ENCODE measurements around the gene KAT6B.

The KAT6B gene

DNA sequence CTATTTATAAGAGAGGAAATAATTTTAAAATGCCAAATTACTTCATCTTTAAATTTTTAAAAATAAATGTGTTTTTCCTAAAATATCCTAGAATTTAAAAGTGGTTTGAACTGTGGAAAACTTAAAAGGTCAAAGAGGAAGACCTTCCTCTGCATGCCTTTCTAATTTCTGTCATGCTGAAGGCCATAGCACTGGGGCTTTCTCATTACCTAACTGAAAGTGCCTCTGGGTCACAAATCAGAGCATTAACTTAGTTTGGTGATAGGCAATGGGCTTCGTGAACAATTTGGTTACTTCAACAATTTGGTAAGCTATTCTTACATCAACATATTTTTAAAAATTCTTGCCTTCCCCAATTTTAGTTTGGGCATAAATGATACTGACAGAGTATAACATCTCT is 184.8 kb downstream of the KAT6B start:
- TF ChIP-seq, protein P1, sequence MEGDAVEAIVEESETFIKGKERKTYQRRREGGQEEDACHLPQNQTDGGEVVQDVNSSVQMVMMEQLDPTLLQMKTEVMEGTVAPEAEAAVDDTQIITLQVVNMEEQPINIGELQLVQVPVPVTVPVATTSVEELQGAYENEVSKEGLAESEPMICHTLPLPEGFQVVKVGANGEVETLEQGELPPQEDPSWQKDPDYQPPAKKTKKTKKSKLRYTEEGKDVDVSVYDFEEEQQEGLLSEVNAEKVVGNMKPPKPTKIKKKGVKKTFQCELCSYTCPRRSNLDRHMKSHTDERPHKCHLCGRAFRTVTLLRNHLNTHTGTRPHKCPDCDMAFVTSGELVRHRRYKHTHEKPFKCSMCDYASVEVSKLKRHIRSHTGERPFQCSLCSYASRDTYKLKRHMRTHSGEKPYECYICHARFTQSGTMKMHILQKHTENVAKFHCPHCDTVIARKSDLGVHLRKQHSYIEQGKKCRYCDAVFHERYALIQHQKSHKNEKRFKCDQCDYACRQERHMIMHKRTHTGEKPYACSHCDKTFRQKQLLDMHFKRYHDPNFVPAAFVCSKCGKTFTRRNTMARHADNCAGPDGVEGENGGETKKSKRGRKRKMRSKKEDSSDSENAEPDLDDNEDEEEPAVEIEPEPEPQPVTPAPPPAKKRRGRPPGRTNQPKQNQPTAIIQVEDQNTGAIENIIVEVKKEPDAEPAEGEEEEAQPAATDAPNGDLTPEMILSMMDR (IDR thresholded peaks at IDR 0.05; ENCODE audit: insufficient read depth, low read depth, low read length, missing control alignments): no peak
- peak; percentile 53 for DNase-seq (ENCODE audit: low read depth)
- H3K4me3 ChIP-seq (ENCODE audit: low read depth, low read length): no peak overlapping the region

- TF ChIP-seq, protein P1 (IDR thresholded peaks at IDR 0.05; ENCODE audit: insufficient read depth, low read depth, low read length, missing control alignments): no peak
- H3K4me3 ChIP-seq (ENCODE audit: low read depth, low read length): no peak overlapping the region
- peak; percentile 76 for DNase-seq (ENCODE audit: low read depth)
Observed at GRCh38 chr10:75012471-75012870, 186.1 kb downstream of the KAT6B start.

DNA sequence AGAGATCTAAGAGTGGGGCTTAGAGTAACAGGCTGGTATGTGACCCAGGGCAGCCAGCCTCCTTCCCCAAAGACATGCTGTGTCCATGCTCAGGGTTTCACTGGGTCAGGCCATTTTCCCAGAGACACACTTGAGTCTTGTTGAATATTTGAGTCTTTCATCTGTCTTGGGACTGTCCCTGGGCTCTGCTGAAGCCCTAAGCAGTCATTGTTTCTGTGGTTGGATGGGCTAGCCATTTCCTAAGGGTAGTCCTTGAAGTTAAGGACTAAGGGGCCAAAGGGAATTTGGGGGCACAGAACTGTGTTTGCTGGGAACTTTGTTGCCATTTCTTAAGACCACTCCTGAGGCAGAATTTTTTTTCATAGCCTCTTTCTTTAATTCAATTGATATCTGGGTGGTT is 186.6 kb downstream of the KAT6B start:
- TF ChIP-seq, protein P1 (IDR thresholded peaks at IDR 0.05; ENCODE audit: insufficient read depth, low read depth, low read length, missing control alignments): no peak
- DNase-seq (ENCODE audit: low read depth): peak; percentile 19
- H3K4me3 ChIP-seq (ENCODE audit: low read depth, low read length): no peak overlapping the region

- DNase-seq (ENCODE audit: low read depth): peak; percentile 25
- H3K4me3 ChIP-seq (ENCODE audit: low read depth, low read length): peak overlapping the region; percentile 47
- TF ChIP-seq, protein P1 (IDR thresholded peaks at IDR 0.05; ENCODE audit: insufficient read depth, low read depth, low read length, missing control alignments): no peak
Observed at GRCh38 chr10:75013522-75013921, 187.1 kb downstream of the KAT6B start.

DNA sequence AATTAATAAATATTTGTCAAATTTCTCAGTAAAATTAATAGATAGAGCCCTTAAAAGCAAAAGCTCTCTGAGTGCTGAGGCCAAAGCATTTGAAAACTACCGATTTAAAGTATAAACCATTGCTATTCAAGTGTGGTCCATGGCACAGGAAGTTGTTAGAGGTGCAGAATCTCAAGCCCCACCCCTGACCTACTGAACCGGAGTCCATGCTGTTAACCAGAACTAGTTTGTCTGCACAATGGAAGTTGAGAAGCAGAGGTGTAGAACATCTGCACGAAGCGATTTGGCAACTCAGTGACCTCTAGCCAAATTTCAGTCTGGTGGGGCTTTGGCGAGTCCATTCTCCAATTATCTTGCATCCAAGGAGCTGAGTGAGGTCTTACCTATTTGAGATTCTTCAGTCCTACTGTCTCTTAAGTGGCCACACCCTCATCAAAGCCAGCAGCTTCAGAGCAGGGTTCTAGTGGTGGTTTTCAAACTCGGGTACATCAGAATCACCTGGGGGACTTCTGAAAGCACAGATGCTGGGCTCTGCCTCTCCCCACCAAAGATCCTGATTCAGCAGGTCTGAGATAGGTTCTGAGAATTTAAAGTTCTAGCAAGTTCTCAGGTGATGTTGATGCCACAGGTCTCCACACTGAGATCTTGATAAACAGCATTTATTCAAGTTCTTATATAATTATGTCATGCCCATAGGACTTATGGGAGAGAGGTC is 188.3 kb downstream of the KAT6B start:
- peak; percentile 68 for DNase-seq (ENCODE audit: low read depth)
- TF ChIP-seq, protein P1 (IDR thresholded peaks at IDR 0.05; ENCODE audit: insufficient read depth, low read depth, low read length, missing control alignments): no peak
- peak overlapping the region; percentile 47; the same call in 1 of the 2 replicates for H3K4me3 ChIP-seq (ENCODE audit: low read depth, low read length)

DNA sequence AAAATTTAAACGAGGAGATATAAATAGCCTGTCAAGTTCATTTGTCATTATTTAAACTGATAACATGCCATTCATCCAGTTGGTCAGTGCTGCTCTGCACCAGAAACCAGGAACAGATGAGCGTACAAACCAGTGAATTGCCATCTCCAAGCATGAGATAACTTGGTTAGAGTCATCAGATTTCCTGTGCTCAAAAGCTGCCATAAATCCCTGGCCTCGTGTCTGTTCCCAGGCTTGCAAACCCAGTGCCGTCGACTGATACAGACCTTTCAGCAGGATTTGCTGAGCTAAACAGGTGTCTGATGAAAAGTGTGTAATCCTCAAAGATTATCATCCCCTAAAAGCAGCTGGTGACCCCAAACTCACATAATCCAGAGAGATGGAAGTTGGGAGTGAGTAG is 189.0 kb downstream of the KAT6B start:
- TF ChIP-seq, protein P1 (IDR thresholded peaks at IDR 0.05; ENCODE audit: insufficient read depth, low read depth, low read length, missing control alignments): no peak
- H3K4me3 ChIP-seq (ENCODE audit: low read depth, low read length): no peak overlapping the region
- DNase-seq (ENCODE audit: low read depth): no peak

DNA sequence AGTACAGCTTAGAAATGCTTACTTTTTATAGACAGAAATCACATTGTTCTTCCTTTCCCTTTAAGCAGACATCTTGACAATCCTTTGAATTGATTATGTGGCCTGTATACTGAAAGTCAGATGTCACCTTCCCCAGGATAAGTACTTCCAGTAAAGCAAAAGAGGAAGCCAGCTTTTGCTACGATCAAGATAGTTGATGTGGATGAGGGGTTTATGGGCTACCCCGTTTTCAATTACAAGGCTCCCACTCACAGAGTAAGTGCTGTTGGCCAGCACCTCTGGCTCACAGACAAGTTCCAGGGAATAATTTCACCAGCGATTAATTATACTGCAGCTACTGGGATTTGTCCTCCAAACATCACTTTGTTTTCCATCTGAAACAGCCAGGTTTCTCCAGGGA is 189.9 kb downstream of the KAT6B start:
- TF ChIP-seq, protein P1 (IDR thresholded peaks at IDR 0.05; ENCODE audit: insufficient read depth, low read depth, low read length, missing control alignments): no peak
- no peak overlapping the region for H3K4me3 ChIP-seq (ENCODE audit: low read depth, low read length)
- DNase-seq (ENCODE audit: low read depth): no peak
